Bladder microvascular endothelial cell (primary cell): ENCODE measurements around the gene TTC6. TPM values are rescaled to one million over a fixed set of nuclear protein-coding genes. Genes with fewer than 3 reads are reported as not detected.

Experiments used
- total RNA-seq: library from RNA; depleted of rRNA; stranded (reverse); fragments of >200 nt; gene quantifications from 2 replicates; pipeline ENCODE4 v1.2.3, GENCODE V29; 2014

Gene TTC6
- total RNA-seq = not detected in 2 replicates

GRCh38 chr14:37594971-37595808 is at the start of gene TTC6, which contains the start of gene FOXA1:
Gene TTC6 (plus strand): TSS chr14:37595629. CDS start chr14:37622065, 26,436 bp downstream.
Gene FOXA1 (minus strand): TSS chr14:37595249. CDS start chr14:37594972, 277 bp downstream.

Other genes with a start within 250 kb of the TTC6 start
- not detected in 2 replicates for gene FOXA1, start 380 bp upstream of the TTC6 start, total RNA-seq